Psoas muscle (tissue), 8 donors: ENCODE data around the gene SNX32. TPM values are rescaled to one million over a fixed set of nuclear protein-coding genes. Genes with fewer than 3 reads are reported as not detected.

Source experiments
- ATAC-seq, 4 donors: fragments of 200-7000 bp; cut with Tn5 transposase; one replicate each; pipeline ENCODE4 v1.9.1; 2020; ENCODE audit warnings: moderate library complexity in 3 of 4, mild to moderate bottlenecking in 2 of 4
- DNase-seq, 2 donors: peaks; one replicate each; pipeline ENCODE4 v3.0.0-alpha.2; 2020
- H3K27ac ChIP-seq: fragments of 200-600 bp; one replicate; pipeline ENCODE4 v1.8.0; 2022
- H3K27me3 ChIP-seq, 3 donors: fragments of 200-600 bp in 1 of 3; one replicate each; pipeline versions ENCODE4 v1.6.1 to v1.8.0; 2013 to 2022; ENCODE audit warnings: low read length in 2 of 3, mild to moderate bottlenecking in 2 of 3, moderate library complexity in 1 of 3; ENCODE audit not compliant: insufficient read depth in 3 of 3
- H3K36me3 ChIP-seq, 2 donors: fragments of 200-600 bp in 1 of 2; one replicate each; pipeline versions ENCODE4 v1.6.1 to v1.8.0; 2013 to 2022; ENCODE audit warnings: low read depth in 1 of 2, mild to moderate bottlenecking in 1 of 2, moderate library complexity in 1 of 2; ENCODE audit not compliant: insufficient read depth in 1 of 2
- H3K4me1 ChIP-seq: fragments of 200-600 bp; one replicate; pipeline ENCODE4 v1.8.0; 2022
- H3K4me3 ChIP-seq: fragments of 200-600 bp; one replicate; pipeline ENCODE4 v1.8.0; 2022; ENCODE audit warnings: mild to moderate bottlenecking
- H3K9me3 ChIP-seq: fragments of 200-600 bp; one replicate; pipeline ENCODE4 v1.8.0; 2022
- CTCF ChIP-seq: fragments of 200-600 bp; IDR thresholded peaks from one replicate; pipeline ENCODE4 v1.8.0; 2022; ENCODE audit warnings: antibody characterized with exemption
- WGBS, 3 donors: extraction: QIAGEN DNeasy Blood & Tissue Kit; methylation state at CpG; one replicate each; pipeline versions ENCODE4 v1.1.6 to v1.1.7; 2013; 5-methylcytosine and 5-hydroxymethylcytosine counted together
- intact Hi-C, 2 donors: fragments of 100-400 bp; cut with DNase I; formaldehyde crosslinking; loops; one replicate each; pipeline versions ENCODE4 v1.11.0 to v1.14.2; 2022
- polyA plus RNA-seq, 3 donors: library from polyadenylated mRNA; stranded (reverse); fragments of 200-250 nt; gene quantifications; one replicate each; pipeline ENCODE4 v1.2.3, GENCODE V29; 2013
- total RNA-seq, 4 donors: library from RNA; stranded (reverse); fragmentation: NEBNext Ultra II Directional in 2 of 4; extraction: Animal tissue kit (Norgen Biotek cat#: 25700) in 2 of 4; gene quantifications; one replicate each; pipeline versions ENCODE4 v1.2.1 to v1.2.4, GENCODE V29; 2021 to 2023
- donor health status: healthy with polysubstance abuse.
- donor health status: DM: no; HTN: no; CAD: no; lungs with moderate emphysema.
- donor health status: Bipolar disorder and iron deficiency.
- donor health status: healthy.
- donor health status: DM: yes; HTN: yes; CAD: no.
- donor health status: DM: no; HTN: no; CAD: no.
- donor health status: DM: no; HTN: no; CAD: no.
- donor health status: DM: yes; HTN: yes; CAD: no.

Gene SNX32
- total and polyA plus RNA-seq, 7 donors: 0.05 to 0.20 TPM; not detected in 5

DNA sequence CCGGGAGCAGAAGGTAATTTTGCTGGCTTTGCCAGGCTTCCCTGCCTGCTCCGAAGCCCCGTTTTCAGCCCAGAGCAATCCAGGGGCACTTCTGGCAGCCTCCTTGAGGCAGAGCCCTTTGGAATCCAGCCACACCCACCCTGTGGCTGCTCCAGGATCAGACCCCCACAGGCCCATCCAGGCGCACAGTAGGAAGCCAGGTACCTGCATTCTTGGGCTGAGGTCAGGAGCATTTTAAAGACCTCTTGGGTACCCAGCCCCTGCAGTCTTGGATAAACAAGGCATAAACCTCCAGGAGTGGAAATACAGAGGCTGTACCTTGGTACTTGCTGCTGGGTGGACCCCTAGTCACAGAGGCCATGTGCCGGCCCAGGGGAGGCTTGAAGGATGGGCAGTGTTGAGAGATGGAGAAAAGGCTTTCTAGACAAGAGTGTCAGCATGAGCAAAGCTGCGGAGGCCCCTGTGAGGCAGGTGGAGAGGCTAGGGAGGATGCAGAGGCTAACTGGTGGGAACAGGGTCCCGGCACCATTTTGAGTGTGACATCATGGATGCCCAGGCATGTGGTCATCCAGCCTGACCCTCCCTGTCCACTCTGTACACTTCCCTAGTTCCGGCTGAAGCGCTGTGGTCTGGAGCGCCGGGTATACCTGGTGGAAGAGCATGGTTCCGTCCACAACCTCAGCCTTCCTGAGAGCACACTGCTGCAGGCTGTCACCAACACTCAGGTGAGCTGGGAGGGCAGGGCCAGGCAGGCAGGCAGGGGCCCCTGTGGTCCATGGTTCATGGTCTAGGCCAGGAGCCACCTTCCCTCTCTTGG, 30.3 kb downstream of the SNX32 start:
- WGBS, 3 donors: 79 to 85% (median 79%) methylated on average over 12 of the region's 12 CpGs
- TF ChIP-seq CTCF: no peak
- DNase-seq: peak in 1 of 2 donors; percentile 32
- H3K27ac ChIP-seq: no peak overlapping the region
- H3K4me1 ChIP-seq: peaks cover 13% of the 10 kb centered on the region
- no peak overlapping the region for H3K4me3 ChIP-seq
- intact Hi-C loops: no loop called here
- ATAC-seq: no peak
- no peaks in the 10 kb centered on the region for H3K27me3 ChIP-seq
- H3K36me3 ChIP-seq: peaks cover 0 to 72% of the 10 kb centered on the region in 2 donors
- no peaks in the 10 kb centered on the region for H3K9me3 ChIP-seq

DNA sequence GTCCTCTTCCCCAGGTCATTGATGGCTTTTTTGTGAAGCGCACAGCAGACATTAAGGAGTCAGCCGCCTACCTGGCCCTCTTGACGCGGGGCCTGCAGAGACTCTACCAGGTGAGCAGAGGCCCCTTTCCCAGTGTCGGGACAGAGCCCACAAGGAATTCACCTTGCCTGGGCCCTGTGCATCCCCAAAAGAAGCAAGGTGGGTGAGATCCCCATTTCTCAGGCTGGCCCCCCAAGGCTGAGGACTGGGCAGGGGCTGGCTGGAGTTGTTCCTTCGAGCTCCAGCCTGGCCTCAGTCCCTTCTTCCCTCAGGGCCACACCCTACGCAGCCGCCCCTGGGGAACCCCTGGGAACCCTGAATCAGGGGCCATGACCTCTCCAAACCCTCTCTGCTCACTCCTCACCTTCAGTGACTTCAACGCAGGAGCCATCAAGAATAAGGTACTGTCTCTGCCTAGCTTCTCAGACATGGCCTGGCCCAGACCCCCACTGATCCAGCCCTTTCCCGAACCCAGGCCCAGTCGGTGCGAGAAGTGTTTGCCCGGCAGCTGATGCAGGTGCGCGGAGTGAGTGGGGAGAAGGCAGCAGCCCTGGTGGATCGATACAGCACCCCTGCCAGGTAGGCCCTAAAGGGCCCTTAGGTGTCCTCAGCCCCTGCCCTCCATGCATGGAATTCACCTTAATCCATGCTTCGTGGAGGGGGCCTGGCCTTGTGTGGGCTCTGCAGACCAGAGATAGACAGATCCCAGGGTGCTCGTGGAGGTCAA, 31.1 kb downstream of the SNX32 start:
- no peak overlapping the region for H3K27ac ChIP-seq

GRCh38 chr11:65865550-65866172, 31.9 kb downstream of the SNX32 start:
- no peak for TF ChIP-seq CTCF
- DNase-seq (peak in 1 of 2 donors; percentile 34), ATAC-seq (no peak)
- no peak overlapping the region for H3K27ac ChIP-seq
- intact Hi-C loops: no loop called here
- WGBS, 3 donors: 80 to 89% (median 81%) methylated on average over 9 of the region's 9 CpGs
- H3K36me3 ChIP-seq: peaks cover 0 to 86% of the 10 kb centered on the region in 2 donors
- no peak overlapping the region for H3K4me3 ChIP-seq
- no peaks in the 10 kb centered on the region for H3K27me3 ChIP-seq
- no peaks in the 10 kb centered on the region for H3K9me3 ChIP-seq
- H3K4me1 ChIP-seq: peaks cover 14% of the 10 kb centered on the region

More for the DNA sequence above, 31.1 kb downstream of the SNX32 start:
- Histone ChIP-seq H3K9me3 (no peaks in the 10 kb centered on the region), H3K36me3 (peaks cover 0 to 79% of the 10 kb centered on the region in 2 donors), H3K4me3 (no peak overlapping the region), H3K4me1 (peaks cover 13% of the 10 kb centered on the region), H3K27me3 (no peaks in the 10 kb centered on the region)
- intact Hi-C loops: no loop called here
- no peak for TF ChIP-seq CTCF
- WGBS, 3 donors: 79 to 81% (median 79%) methylated on average over 17 to 18 of the region's 18 CpGs
- peak in 1 of 2 donors; percentile 53 for DNase-seq
- ATAC-seq: no peak

DNA sequence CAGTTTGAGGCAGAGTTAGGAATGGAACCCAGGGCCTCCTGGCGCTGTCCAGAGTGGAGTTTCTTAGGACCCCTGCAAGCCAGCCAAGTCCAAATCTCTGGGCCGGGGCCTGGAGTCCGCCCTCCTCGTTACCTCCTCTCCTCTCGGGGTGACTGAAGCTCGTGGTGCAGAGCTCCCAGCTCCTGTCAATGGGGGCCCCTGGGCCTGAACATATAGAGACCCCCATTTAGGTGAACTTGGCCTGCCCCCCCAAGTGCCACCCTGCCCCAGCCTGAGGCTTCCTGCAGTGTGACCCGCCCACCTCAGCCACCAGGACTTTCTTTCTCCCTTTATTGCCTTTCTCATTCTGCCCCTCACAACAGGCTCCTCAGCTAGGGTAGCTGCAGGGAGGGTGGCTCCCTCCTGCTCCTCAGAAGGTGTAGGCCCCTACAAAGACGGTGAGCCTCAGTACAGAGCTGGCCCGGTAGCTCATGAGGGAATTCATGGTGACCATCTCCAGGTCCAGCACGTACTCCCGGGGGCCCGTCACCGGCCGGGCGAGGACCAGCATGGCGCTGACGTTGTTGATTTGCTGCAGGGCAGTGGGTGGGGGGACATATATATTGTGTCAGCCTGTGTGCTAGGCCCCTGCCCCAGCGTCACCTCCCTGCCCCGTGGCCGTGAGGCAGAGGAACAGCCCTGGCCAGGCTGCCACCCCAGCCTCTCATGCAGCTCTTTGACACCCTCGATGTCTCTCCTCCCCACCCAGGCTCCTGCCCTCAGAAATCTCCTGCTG, 32.9 kb downstream of the SNX32 start:
- ATAC-seq (no peak), DNase-seq (peak; percentile 11 to 46)
- H3K27ac ChIP-seq: no peak overlapping the region
- H3K4me1 ChIP-seq: peaks cover 15% of the 10 kb centered on the region
- whole genome bisulfite sequencing, 3 donors: 80 to 83% (median 82%) methylated on average over 21 of the region's 21 CpGs
- H3K4me3 ChIP-seq: no peak overlapping the region
- intact Hi-C loops: no loop called here
- H3K36me3 ChIP-seq: peaks cover 0 to 90% of the 10 kb centered on the region in 2 donors
- TF ChIP-seq CTCF: no peak
- H3K9me3 ChIP-seq: no peaks in the 10 kb centered on the region
- no peaks in the 10 kb centered on the region for H3K27me3 ChIP-seq
